PC-9 (cell line): ENCODE data around the gene KCNK5. TPM values are rescaled to one million over a fixed set of nuclear protein-coding genes. Genes with fewer than 3 reads are reported as not detected.

ENCODE experiments used
- BruUV-seq: library from RNA; stranded (reverse); fragments of 400-500 nt; replicated peaks from 2 replicates; lab custom pipeline; 2021; lab: Mats Ljungman, UMichigan
- CTCF ChIA-PET: fragments of 300-600 bp; sonication (Branson Sonifier 250); formaldehyde crosslinking; loops from one replicate; lab custom pipeline; 2022; ENCODE audit warnings: antibody characterized with exemption; lab: Charles Lee
- POLR2A ChIA-PET: fragments of 300-600 bp; sonication (Branson Sonifier 250); formaldehyde crosslinking; loops from one replicate; lab custom pipeline; 2022; ENCODE audit warnings: antibody characterized with exemption; ENCODE audit not compliant: unreplicated experiment; lab: Charles Lee
- DNase-seq, 2 experiments: peaks; one replicate each; pipeline versions ENCODE4 v3.0.0 to v3.0.0-alpha.2; 2015 to 2022; ENCODE audit warnings: mixed read lengths in 1 of 2
- H2AFZ ChIP-seq: fragments of 200-600 bp; sonication (generic); 2 replicates; pipeline ENCODE4 v1.8.1; 2017; ENCODE audit warnings: antibody characterized with exemption
- H3F3A ChIP-seq: fragments of 200-600 bp; sonication (generic); 2 replicates; pipeline ENCODE4 v1.8.1; 2017; ENCODE audit warnings: antibody characterized with exemption, mild to moderate bottlenecking, low read depth; ENCODE audit not compliant: insufficient read depth
- H3K27ac ChIP-seq: fragments of 200-600 bp; sonication (generic); 2 replicates; pipeline ENCODE4 v1.6.1; 2016; ENCODE audit warnings: mixed run types
- H3K27me3 ChIP-seq: fragments of 200-600 bp; sonication (generic); 2 replicates; pipeline ENCODE4 v1.6.1; 2016; ENCODE audit warnings: low read depth, mixed run types; ENCODE audit not compliant: insufficient read depth
- H3K36me3 ChIP-seq: fragments of 200-600 bp; sonication (generic); 2 replicates; pipeline ENCODE4 v1.6.1; 2016; ENCODE audit warnings: low read depth, mixed run types
- H3K4me1 ChIP-seq: fragments of 200-600 bp; sonication (generic); replicated peaks from 2 replicates; pipeline ENCODE4 v1.6.1; 2016; ENCODE audit warnings: mixed run types; ENCODE audit not compliant: insufficient read depth
- H3K4me2 ChIP-seq: fragments of 200-600 bp; sonication (generic); 2 replicates; pipeline ENCODE4 v1.6.1; 2017; ENCODE audit warnings: mixed run types
- H3K4me3 ChIP-seq: fragments of 200-600 bp; sonication (generic); 2 replicates; pipeline ENCODE4 v1.6.1; 2016; ENCODE audit warnings: mixed run types
- H3K79me2 ChIP-seq: fragments of 200-600 bp; sonication (generic); 2 replicates; pipeline ENCODE4 v1.6.1; 2017; ENCODE audit warnings: low read depth, mixed run types
- H3K9me2 ChIP-seq: fragments of 200-600 bp; sonication (generic); 2 replicates; pipeline ENCODE4 v1.8.1; 2017; ENCODE audit warnings: mild to moderate bottlenecking; ENCODE audit not compliant: insufficient read depth
- H3K9me3 ChIP-seq: fragments of 200-600 bp; sonication (generic); 2 replicates; pipeline ENCODE4 v1.8.1; 2016; ENCODE audit warnings: low read depth; ENCODE audit not compliant: insufficient read depth
- H4K20me1 ChIP-seq: fragments of 200-600 bp; sonication (generic); 2 replicates; pipeline ENCODE4 v1.8.1; 2017; ENCODE audit not compliant: insufficient read depth
- CTCF ChIP-seq: fragments of 200-600 bp; sonication (generic); conservative IDR thresholded peaks from 2 replicates; pipeline ENCODE4 v1.6.1; 2017; ENCODE audit warnings: mixed run types, antibody characterized with exemption, mild to moderate bottlenecking, moderate library complexity
- EZH2 ChIP-seq: fragments of 200-600 bp; sonication (generic); IDR thresholded peaks from 2 replicates; pipeline ENCODE4 v1.8.0; 2017; ENCODE audit warnings: antibody characterized with exemption, low read depth
- intact Hi-C: fragments of 100-400 bp; cut with micrococcal nuclease; formaldehyde crosslinking; loops from one replicate; pipeline ENCODE4 v1.10.0; 2022; ENCODE audit not compliant: unreplicated experiment
- total RNA-seq: library from RNA; stranded (reverse); gene quantifications from 2 replicates; pipeline ENCODE4 v1.2.3, GENCODE V29; 2021

The KCNK5 gene
- total RNA-seq, 1 experiment from 2014 or later: 11.9 TPM

- Histone ChIP-seq H3K4me3 (no peak overlapping the region), H2AFZ (no peak overlapping the region), H3K9me3 (no peaks in the 10 kb centered on the region), H4K20me1 (no peaks in the 10 kb centered on the region), H3K27ac (peak overlapping the region; percentile 95), H3K4me2 (peak overlapping the region; percentile 75), H3F3A (peaks cover 43% of the 10 kb centered on the region), H3K79me2 (peaks cover 90% of the 10 kb centered on the region), H3K4me1 (peaks cover 98% of the 10 kb centered on the region), H3K9me2 (no peaks in the 10 kb centered on the region), H3K27me3 (no peaks in the 10 kb centered on the region), H3K36me3 (no peaks in the 10 kb centered on the region)
- TF ChIP-seq CTCF (no peak), EZH2 (no peak)
- DNase-seq: no peak
- intact Hi-C loops: loop anchor here (5.0 kb wide), 1 partner anchor 1870 kb away; the partner anchor contains the start of genes NFYA and OARD1
- ChIA-PET CTCF (no interaction called here), POLR2A (no interaction called here)
- BruUV-seq: no TSS peak
Measured at GRCh38 chr6:39202166-39202565, 27.1 kb downstream of the KCNK5 start.

- CTCF ChIA-PET: interaction anchor here (0.6 to 1.6 kb wide), 3 partner anchors 10 to 115 kb away, joined by 4 to 5 read pairs (median 4); no protein-coding TSS in a partner anchor
- TF ChIP-seq EZH2: no peak
- TF ChIP-seq CTCF: no peak
- Histone ChIP-seq H3K4me3 (no peak overlapping the region), H3K9me3 (no peaks in the 10 kb centered on the region), H3K4me1 (peaks cover 94% of the 10 kb centered on the region), H3K27ac (peak overlapping the region; percentile 35), H4K20me1 (no peaks in the 10 kb centered on the region), H3K9me2 (no peaks in the 10 kb centered on the region), H3K36me3 (peaks cover 3% of the 10 kb centered on the region), H3K79me2 (peaks cover 90% of the 10 kb centered on the region), H3F3A (peaks cover 35% of the 10 kb centered on the region), H3K27me3 (no peaks in the 10 kb centered on the region), H3K4me2 (peak overlapping the region; percentile 44), H2AFZ (no peak overlapping the region)
- intact Hi-C loops: loop anchor here (5.0 kb wide), 1 partner anchor 1872 kb away; the partner anchor contains the start of genes NFYA and OARD1
- POLR2A ChIA-PET: no interaction called here
- no TSS peak for BruUV-seq
- DNase-seq: peak; percentile 58 to 85
Measured at GRCh38 chr6:39200498-39201020, 28.7 kb downstream of the KCNK5 start.

- Histone ChIP-seq H3K36me3 (peaks cover 9% of the 10 kb centered on the region), H4K20me1 (no peaks in the 10 kb centered on the region), H3F3A (peaks cover 29% of the 10 kb centered on the region), H3K27ac (peak overlapping the region; percentile 35), H2AFZ (no peak overlapping the region), H3K9me3 (no peaks in the 10 kb centered on the region), H3K4me2 (peak overlapping the region; percentile 44), H3K4me1 (peaks cover 88% of the 10 kb centered on the region), H3K9me2 (no peaks in the 10 kb centered on the region), H3K79me2 (peaks cover 87% of the 10 kb centered on the region), H3K4me3 (no peak overlapping the region), H3K27me3 (no peaks in the 10 kb centered on the region)
- TF ChIP-seq CTCF: no peak
- TF ChIP-seq EZH2: no peak
- ChIA-PET CTCF (interaction anchor here (0.6 to 1.6 kb wide), 3 partner anchors 10 to 116 kb away, joined by 4 to 5 read pairs (median 4); no protein-coding TSS in a partner anchor), POLR2A (no interaction called here)
- no peak for DNase-seq
- BruUV-seq: no TSS peak
- intact Hi-C loops: loop anchor here (5.0 kb wide), 1 partner anchor 1872 kb away; the partner anchor contains the start of genes NFYA and OARD1
Measured at GRCh38 chr6:39199976-39200375, 29.3 kb downstream of the KCNK5 start.
